HL-60 (cell line): ENCODE data around the gene GPATCH8.

Experiments
- DNase-seq, 2 experiments: peaks; one replicate each; pipeline ENCODE4 v3.0.0-alpha.2; 2010 to 2020; ENCODE audit warnings: low read depth in 1 of 2, low spot score in 1 of 2
- H3K27ac ChIP-seq: fragments of 250-450 bp; sonication (Bioruptor Pico); replicated peaks from 2 replicates; pipeline ENCODE4 v1.5.1; 2020; ENCODE audit warnings: mild to moderate bottlenecking, moderate library complexity
- H3K27me3 ChIP-seq: fragments of 250-450 bp; sonication (Bioruptor Pico); 2 replicates; pipeline ENCODE4 v1.5.1; 2021; ENCODE audit warnings: mild to moderate bottlenecking, moderate library complexity; ENCODE audit not compliant: insufficient read depth, poor library complexity, severe bottlenecking
- H3K4me3 ChIP-seq: replicated peaks from 2 replicates; pipeline ENCODE4 v1.5.1; 2011; ENCODE audit warnings: mild to moderate bottlenecking, control low read depth, low read length; ENCODE audit not compliant: insufficient read depth
- POLR2AphosphoS5 ChIP-seq: IDR thresholded peaks from 2 replicates; pipeline ENCODE4 v1.6.1; 2012; ENCODE audit warnings: low read depth
- SPI1 ChIP-seq: IDR thresholded peaks from 2 replicates; pipeline ENCODE4 v1.6.1; 2012; ENCODE audit warnings: low read depth, mild to moderate bottlenecking, borderline replicate concordance

Gene GPATCH8

DNA sequence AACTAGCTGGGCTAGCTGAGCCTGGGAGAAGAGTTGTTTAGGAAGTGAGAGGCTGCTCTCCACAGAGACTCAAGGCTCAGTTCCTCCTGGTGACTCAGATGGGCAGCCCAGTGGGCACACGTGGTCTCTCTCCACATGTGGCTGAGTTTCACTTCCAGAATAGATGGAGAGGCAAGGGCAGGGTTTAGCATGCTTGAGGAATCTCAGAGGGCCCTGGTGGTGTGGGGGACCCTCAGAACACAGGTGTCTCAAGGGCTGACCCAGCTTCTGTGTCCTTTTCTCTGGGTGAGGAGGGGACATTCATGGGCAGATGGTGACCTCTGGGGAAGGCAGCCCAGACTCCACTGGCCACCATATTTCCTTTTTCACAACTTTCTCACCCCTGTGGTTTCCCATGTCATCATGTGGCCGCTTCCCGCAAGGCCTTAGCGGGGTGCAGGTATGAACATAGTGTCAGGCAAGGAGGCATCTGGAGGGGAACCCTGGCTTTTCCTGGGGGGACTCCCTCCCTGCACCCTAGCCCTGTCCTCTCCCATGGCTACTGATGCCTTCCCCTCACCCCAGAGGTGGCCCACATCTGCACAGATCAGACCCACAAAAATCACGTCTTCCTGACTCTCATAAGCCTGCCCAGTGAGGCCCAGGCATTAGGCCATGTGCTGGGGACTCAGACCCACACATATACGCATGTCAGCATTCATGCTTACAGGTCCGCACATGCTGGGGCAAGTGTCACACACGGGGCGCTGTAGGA, 154.8 kb downstream of the GPATCH8 start:
- Histone ChIP-seq H3K4me3 (no peak overlapping the region), H3K27ac (peak overlapping the region; percentile 20), H3K27me3 (no peaks in the 10 kb centered on the region)
- peak; percentile 83 to 88 for DNase-seq
- no peak for TF ChIP-seq POLR2AphosphoS5
- peak; percentile 70 for TF ChIP-seq SPI1
